Uterus (tissue), 2 donors: ENCODE data around the gene NKD2.

Experiments
- CTCF ChIP-seq, 4 experiments: fragments of 200-600 bp in 2 of 4; fragments of 450-650 bp in 2 of 4; sonication (generic) in 2 of 4; IDR thresholded peaks; one replicate each; pipeline ENCODE4 v1.5.1; 2016 to 2019; ENCODE audit warnings: antibody characterized with exemption in 4 of 4, mild to moderate bottlenecking in 2 of 4, moderate library complexity in 1 of 4
- POLR2A ChIP-seq, 2 donors: fragments of 450-650 bp; IDR thresholded peaks; one replicate each; pipeline ENCODE4 v1.6.1; 2016; ENCODE audit warnings: antibody characterized with exemption in 2 of 2, mild to moderate bottlenecking in 1 of 2, moderate library complexity in 1 of 2

- TF ChIP-seq CTCF (IDR thresholded peaks at IDR 0.05) (no peak), POLR2A (IDR thresholded peaks at IDR 0.05) (no peak)
Observed at GRCh38 chr5:1053391-1054017, 44.9 kb downstream of the NKD2 start.
